Muscle layer of colon (tissue), 2 donors: ENCODE results near the gene KRTAP5-9.
"Not testable (repeated sequence)": the region's sequence is repeated elsewhere in the genome, so short reads cannot be mapped to it uniquely, and the experiment has no call there.

Experiments used
- H3K27ac ChIP-seq: one replicate; pipeline ENCODE4 v1.7.0; 2013; ENCODE audit warnings: low read depth, mild to moderate bottlenecking, low read length, moderate library complexity
- H3K27me3 ChIP-seq, 2 donors: one replicate each; pipeline ENCODE4 v1.7.0; 2013; ENCODE audit warnings: low read length in 2 of 2, mild to moderate bottlenecking in 2 of 2; ENCODE audit not compliant: insufficient read depth in 2 of 2, control insufficient read depth in 1 of 2
- H3K36me3 ChIP-seq: one replicate; pipeline ENCODE4 v1.7.0; 2013; ENCODE audit warnings: mild to moderate bottlenecking, low read length; ENCODE audit not compliant: insufficient read depth
- H3K4me1 ChIP-seq: one replicate; pipeline ENCODE4 v1.7.0; 2013; ENCODE audit warnings: mild to moderate bottlenecking, low read length; ENCODE audit not compliant: insufficient read depth
- H3K4me3 ChIP-seq, 2 donors: one replicate each; pipeline ENCODE4 v1.7.0; 2013; ENCODE audit warnings: low read length in 2 of 2, low read depth in 1 of 2, mild to moderate bottlenecking in 1 of 2, moderate library complexity in 1 of 2
- H3K9ac ChIP-seq: one replicate; pipeline ENCODE4 v1.7.0; 2013; ENCODE audit warnings: low read length
- H3K9me3 ChIP-seq: one replicate; pipeline ENCODE4 v1.7.0; 2013; ENCODE audit warnings: mild to moderate bottlenecking, low read length
- donor health status: abdominal sarcoma.
- donor health status: Adenocarcinoma of cecum.

KRTAP5-9 gene

DNA sequence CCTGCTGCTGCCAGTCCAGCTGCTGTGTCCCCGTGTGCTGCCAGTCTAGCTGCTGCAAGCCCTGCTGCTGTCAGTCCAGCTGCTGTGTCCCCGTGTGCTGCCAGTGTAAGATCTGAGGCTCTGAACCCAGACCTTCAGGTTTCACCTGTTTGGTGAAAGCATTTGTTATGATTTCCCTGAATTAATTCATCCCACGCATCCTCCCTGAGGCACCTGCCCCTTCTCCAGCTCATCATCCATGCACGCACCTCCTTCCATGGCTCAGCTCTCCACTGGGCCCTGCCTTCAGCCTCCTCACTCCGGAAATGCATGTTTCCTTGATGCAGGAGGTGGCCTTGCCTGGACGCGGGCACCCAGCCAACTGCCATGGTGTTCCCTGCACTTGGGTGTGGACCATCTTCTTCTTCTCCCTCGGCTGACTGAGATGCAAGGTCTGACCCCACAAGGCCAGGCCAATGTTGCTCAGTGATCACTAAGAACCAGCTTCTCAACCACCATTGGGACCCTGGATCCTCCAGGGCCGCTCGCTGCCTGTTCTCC is 17.9 kb downstream of the KRTAP5-9 start:
- H3K27me3 ChIP-seq = no peaks in the 10 kb centered on the region
- H3K9me3 ChIP-seq = no peaks in the 10 kb centered on the region

GRCh38 chr11:71566626-71567599 is 18.7 kb downstream of the KRTAP5-9 start:
- not testable (repeated sequence) for H3K27ac ChIP-seq

More for the DNA sequence above, 17.9 kb downstream of the KRTAP5-9 start:
- Histone ChIP-seq H3K27ac (no peak overlapping the region), H3K36me3 (no peaks in the 10 kb centered on the region), H3K4me3 (no peak overlapping the region), H3K4me1 (peaks cover 6% of the 10 kb centered on the region), H3K9ac (no peak overlapping the region)

DNA sequence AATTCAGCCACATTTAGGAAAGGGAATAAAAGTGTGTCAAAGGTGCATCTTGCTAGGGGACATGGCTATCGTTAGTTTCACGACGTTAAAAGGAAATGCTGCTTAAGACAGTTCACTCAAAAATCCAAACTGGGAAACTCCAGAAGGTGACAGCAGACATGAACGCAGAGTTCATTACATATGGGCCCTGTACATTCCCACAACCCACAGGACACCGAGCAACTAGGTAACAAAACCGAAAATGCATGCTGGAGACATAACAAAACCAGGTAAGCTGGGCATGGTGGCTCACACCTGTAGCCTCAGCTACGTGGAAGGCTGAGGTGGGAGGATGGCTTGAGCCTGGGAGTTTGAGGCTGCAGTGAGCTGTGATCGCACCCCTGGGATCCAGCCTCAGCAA is 19.4 kb downstream of the KRTAP5-9 start:
- H3K4me3 ChIP-seq, H3K27ac ChIP-seq, H3K36me3 ChIP-seq, H3K27me3 ChIP-seq, H3K9me3 ChIP-seq, H3K4me1 ChIP-seq, H3K9ac ChIP-seq: not testable (repeated sequence)

More at GRCh38 chr11:71566626-71567599, 18.7 kb downstream of the KRTAP5-9 start:
- not testable (repeated sequence) for H3K9ac ChIP-seq, H3K4me3 ChIP-seq, H3K4me1 ChIP-seq, H3K9me3 ChIP-seq, H3K27me3 ChIP-seq, H3K36me3 ChIP-seq

DNA sequence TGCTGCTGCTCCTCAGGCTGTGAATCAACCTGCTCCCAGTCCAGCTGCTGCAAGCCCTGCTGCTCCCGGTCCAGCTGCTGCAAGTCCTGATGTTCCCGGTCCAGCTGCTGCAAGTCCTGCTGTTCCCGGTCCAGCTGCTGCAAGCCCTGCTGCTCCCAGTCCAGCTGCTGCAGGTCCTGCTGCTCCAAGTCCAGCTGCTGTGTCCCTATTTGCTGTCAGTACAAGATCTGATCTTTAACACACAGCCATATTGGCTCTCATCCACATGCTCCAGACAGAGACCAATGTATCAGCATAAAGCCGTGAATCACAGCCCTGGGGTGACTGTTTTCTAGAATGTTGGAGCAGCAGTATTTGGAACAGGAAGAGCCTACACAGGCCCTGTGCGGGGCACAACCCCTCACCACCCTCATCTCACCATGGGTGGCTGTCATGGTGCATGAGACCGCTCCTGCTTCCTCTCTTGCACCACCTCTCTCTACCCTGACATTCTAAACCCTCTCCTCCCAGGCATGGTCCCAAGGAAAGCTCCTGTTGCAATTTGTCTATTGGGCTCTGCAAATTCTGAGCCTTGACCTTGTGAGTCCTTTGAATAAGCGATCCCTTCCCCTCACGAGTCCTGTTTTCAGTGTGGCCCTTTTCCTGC is 20.6 kb downstream of the KRTAP5-9 start:
- H3K4me1 ChIP-seq = peaks cover 6% of the 10 kb centered on the region
- no peaks in the 10 kb centered on the region for H3K9me3 ChIP-seq
- no peaks in the 10 kb centered on the region for H3K27me3 ChIP-seq
- H3K36me3 ChIP-seq = no peaks in the 10 kb centered on the region
- no peak overlapping the region for H3K4me3 ChIP-seq
- no peak overlapping the region for H3K9ac ChIP-seq
- no peak overlapping the region for H3K27ac ChIP-seq

DNA sequence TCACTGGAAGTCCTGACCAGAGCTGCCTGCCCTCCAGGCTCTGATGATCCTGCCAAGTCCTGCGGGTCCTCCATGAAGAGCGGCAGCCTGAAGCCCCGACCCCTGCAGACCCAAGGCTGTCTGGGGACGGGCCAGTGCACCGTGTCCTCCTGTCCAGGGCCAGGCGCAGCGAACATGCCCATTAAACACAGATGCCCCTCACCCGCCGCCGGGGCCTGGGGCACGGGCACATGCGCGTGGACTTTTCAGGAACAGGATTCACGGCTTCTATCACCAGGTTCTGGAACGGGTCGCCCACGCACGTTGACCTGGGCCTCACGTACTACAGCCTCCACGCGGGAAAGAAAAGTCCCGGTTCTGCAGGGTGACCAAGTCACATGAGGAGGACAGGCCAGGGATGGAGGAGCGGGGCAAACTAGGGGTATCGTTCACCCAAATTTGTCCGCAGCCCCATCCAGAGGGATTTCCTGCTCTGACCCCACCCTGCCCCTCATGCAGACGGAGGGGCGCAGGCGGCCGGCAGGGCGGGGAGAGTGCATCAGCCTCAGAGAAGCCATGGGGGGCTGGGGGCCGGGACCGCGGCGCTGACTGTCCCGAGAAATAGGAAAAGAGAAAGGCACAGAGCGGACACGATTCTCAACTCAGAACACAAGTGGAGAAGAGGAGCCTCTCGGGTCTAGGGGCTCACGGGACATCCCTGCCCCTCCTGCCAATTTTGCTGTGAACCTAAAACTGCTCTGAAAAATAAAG is 23.1 kb downstream of the KRTAP5-9 start:
- not testable (repeated sequence) for H3K9ac ChIP-seq, H3K4me3 ChIP-seq, H3K9me3 ChIP-seq, H3K36me3 ChIP-seq, H3K27ac ChIP-seq, H3K27me3 ChIP-seq, H3K4me1 ChIP-seq

- no peaks in the 10 kb centered on the region for H3K27me3 ChIP-seq
- no peak overlapping the region for H3K4me3 ChIP-seq
- H3K9me3 ChIP-seq = no peaks in the 10 kb centered on the region
- no peak overlapping the region for H3K9ac ChIP-seq
- no peak overlapping the region for H3K27ac ChIP-seq
- H3K4me1 ChIP-seq = peaks cover 6% of the 10 kb centered on the region
- H3K36me3 ChIP-seq = no peaks in the 10 kb centered on the region
These were observed 24.6 kb downstream of the KRTAP5-9 start for GRCh38 chr11:71572811-71573210.

DNA sequence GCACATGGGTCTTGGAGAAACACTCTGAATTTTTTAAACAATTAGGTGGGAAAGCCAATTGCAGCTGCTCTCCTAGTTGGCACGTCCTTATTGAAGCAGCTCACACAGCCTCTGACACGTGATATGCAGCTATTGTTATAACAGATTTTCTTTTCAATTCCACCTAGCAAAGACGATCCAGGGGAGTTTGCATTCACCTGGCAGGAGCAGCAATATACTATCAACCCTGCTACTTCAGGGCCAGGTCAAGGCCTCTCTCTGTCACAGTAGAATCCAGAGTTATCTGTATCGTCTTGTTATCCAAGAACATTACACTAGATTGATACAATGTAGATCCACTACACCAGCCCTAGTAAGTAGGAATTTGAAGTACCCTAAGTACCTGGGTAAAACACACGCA is 26.2 kb downstream of the KRTAP5-9 start:
- no peaks in the 10 kb centered on the region for H3K9me3 ChIP-seq
- no peak overlapping the region for H3K27ac ChIP-seq
- no peaks in the 10 kb centered on the region for H3K27me3 ChIP-seq
- H3K4me3 ChIP-seq = no peak overlapping the region
- H3K9ac ChIP-seq = no peak overlapping the region
- H3K36me3 ChIP-seq = no peaks in the 10 kb centered on the region
- no peaks in the 10 kb centered on the region for H3K4me1 ChIP-seq

DNA sequence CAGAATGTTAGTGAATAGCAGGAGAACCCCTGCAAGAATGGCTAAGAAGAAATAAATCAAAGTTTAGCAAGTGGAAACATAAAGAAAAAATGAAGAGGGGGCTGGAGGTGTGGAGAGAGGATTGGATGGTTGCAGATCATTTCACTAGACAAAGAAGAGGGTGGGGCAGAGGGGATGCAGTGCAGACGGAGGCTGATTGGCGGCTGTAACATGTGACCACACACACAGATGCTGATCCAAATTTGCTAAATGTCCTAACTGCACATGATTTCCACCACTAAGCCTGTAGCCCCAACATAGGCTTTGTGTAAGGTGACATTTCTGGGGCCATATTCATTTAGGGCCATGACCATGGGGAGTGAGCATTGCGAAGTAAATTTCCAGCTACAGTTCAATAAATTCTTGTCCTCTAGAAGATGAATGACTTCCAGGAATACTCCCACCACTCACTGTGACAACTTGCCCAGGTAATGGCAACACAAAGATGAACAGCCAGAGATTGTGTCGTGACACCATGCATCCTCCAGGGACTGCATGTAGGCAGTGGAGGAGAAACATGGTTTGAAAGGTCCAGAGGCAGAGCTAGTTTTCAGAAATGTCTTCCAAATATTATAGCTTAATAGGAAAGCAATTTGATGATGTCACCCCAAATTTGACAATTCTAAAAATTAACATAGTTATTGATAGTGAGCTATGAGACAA is 27.7 kb downstream of the KRTAP5-9 start:
- no peaks in the 10 kb centered on the region for H3K36me3 ChIP-seq
- H3K27ac ChIP-seq = no peak overlapping the region
- no peak overlapping the region for H3K4me3 ChIP-seq
- H3K9me3 ChIP-seq = no peaks in the 10 kb centered on the region
- H3K27me3 ChIP-seq = no peaks in the 10 kb centered on the region
- H3K9ac ChIP-seq = no peak overlapping the region
- H3K4me1 ChIP-seq = no peaks in the 10 kb centered on the region

DNA sequence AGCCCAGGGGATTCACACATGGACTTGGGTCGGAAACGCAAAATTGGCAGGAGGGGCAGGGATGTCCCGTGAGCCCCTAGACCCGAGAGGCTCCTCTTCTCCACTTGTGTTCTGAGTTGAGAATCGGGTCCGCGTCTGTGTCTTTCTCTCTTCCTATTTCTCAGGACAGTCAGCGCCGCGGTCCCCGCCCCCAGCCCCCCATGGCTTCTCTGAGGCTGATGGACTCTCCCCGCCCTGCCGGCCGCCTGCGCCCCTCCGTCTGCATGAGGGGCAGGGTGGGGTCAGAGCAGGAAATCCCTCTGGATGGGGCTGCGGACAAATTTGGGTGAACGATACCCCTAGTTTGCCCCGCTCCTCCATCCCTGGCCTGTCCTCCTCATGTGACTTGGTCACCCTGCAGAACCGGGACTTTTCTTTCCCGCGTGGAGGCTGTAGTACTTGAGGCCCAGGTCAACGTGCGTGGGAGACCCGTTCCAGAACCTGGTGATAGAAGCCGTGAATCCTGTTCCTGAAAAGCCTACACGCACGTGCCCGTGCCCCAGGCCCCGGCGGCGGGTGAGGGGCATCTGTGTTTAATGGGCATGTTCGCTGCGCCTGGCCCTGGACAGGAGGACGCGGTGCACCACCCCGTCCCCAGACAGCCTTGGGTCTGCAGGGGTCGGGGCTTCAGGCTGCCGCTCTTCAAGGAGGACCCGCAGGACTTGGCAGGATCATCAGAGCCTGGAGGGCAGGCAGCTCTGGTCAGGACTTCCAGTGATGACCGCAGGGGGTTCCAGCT is 28.7 kb downstream of the KRTAP5-9 start:
- H3K36me3 ChIP-seq, H3K4me3 ChIP-seq, H3K27ac ChIP-seq, H3K9ac ChIP-seq, H3K9me3 ChIP-seq, H3K27me3 ChIP-seq, H3K4me1 ChIP-seq: not testable (repeated sequence)

GRCh38 chr11:71577469-71578004 is 29.3 kb downstream of the KRTAP5-9 start:
- Histone ChIP-seq H3K9ac (no peak overlapping the region), H3K4me3 (no peak overlapping the region), H3K27ac (no peak overlapping the region), H3K27me3 (no peaks in the 10 kb centered on the region), H3K4me1 (no peaks in the 10 kb centered on the region), H3K36me3 (no peaks in the 10 kb centered on the region), H3K9me3 (no peaks in the 10 kb centered on the region)
